SK-N-SH treated with all-trans-retinoic acid at 6 μM for 48 hours (cell line): Measurements from ENCODE around the gene HOPX.

Experiments used
- ATAC-seq: fragments of 200-7000 bp; cut with Tn5 transposase; 3 replicates; pipeline ENCODE4 v1.9.1; 2020; ENCODE audit warnings: mild to moderate bottlenecking, moderate library complexity
- ARNTL ChIP-seq: fragments of 450-650 bp; formaldehyde crosslinking; IDR thresholded peaks from 2 replicates; pipeline ENCODE4 v1.5.0; 2020; ENCODE audit warnings: low read depth, mild to moderate bottlenecking, moderate library complexity, borderline replicate concordance
- BACH2 ChIP-seq: fragments of 250-450 bp; sonication (Bioruptor Pico); IDR thresholded peaks from 2 replicates; pipeline ENCODE4 v1.9.0; 2021; ENCODE audit warnings: mild to moderate bottlenecking, borderline replicate concordance
- CSDC2 ChIP-seq: fragments of 250-450 bp; sonication (Bioruptor Pico); IDR thresholded peaks from 2 replicates; pipeline ENCODE4 v1.5.0; 2020; ENCODE audit warnings: mild to moderate bottlenecking, moderate library complexity
- ESRRG ChIP-seq: fragments of 250-450 bp; sonication (Bioruptor Pico); IDR thresholded peaks from 2 replicates; pipeline ENCODE4 v1.6.1; 2021; ENCODE audit warnings: mild to moderate bottlenecking
- ISL1 ChIP-seq: fragments of 250-450 bp; sonication (Bioruptor Pico); IDR thresholded peaks from 2 replicates; pipeline ENCODE4 v2.1.2; 2022; ENCODE audit warnings: mild to moderate bottlenecking, moderate library complexity
- OSR1 ChIP-seq: fragments of 250-450 bp; sonication (Bioruptor Pico); IDR thresholded peaks from 2 replicates; pipeline ENCODE4 v1.8.0; 2022; ENCODE audit warnings: moderate library complexity, mild to moderate bottlenecking, inconsistent platforms
- PPARA ChIP-seq: fragments of 250-450 bp; sonication (Bioruptor Pico); IDR thresholded peaks from 2 replicates; pipeline ENCODE4 v1.5.0; 2020; ENCODE audit warnings: mild to moderate bottlenecking, borderline replicate concordance
- RARB ChIP-seq: fragments of 250-450 bp; sonication (Bioruptor Pico); IDR thresholded peaks from 2 replicates; pipeline ENCODE4 v1.8.0; 2021; ENCODE audit warnings: mild to moderate bottlenecking, moderate library complexity
- SNAI2 ChIP-seq: fragments of 250-450 bp; sonication (Bioruptor Pico); IDR thresholded peaks from 2 replicates; pipeline ENCODE4 v1.5.0; 2020; ENCODE audit warnings: mild to moderate bottlenecking, moderate library complexity
- TCF4 ChIP-seq: fragments of 250-450 bp; sonication (Bioruptor Pico); IDR thresholded peaks from 2 replicates; pipeline ENCODE4 v1.8.0; 2021; ENCODE audit warnings: mild to moderate bottlenecking, moderate library complexity, borderline replicate concordance
- TOX ChIP-seq: fragments of 250-450 bp; sonication (Bioruptor Pico); IDR thresholded peaks from 2 replicates; pipeline ENCODE4 v1.8.0; 2021; ENCODE audit warnings: mild to moderate bottlenecking, moderate library complexity, borderline replicate concordance
- ZC3H10 ChIP-seq: fragments of 250-450 bp; sonication (Bioruptor Pico); IDR thresholded peaks from 2 replicates; pipeline ENCODE4 v1.5.1; 2021; ENCODE audit warnings: mild to moderate bottlenecking, moderate library complexity
- ZFP3 ChIP-seq: fragments of 250-450 bp; sonication (Bioruptor Pico); IDR thresholded peaks from 2 replicates; pipeline ENCODE4 v1.5.0; 2020; ENCODE audit warnings: mild to moderate bottlenecking, moderate library complexity
- ZFP30 ChIP-seq: fragments of 450-650 bp; formaldehyde crosslinking; IDR thresholded peaks from 2 replicates; pipeline ENCODE4 v1.5.0; 2022; ENCODE audit warnings: mild to moderate bottlenecking, moderate library complexity
- ZNF565 ChIP-seq: fragments of 450-650 bp; formaldehyde crosslinking; conservative IDR thresholded peaks from 2 replicates; pipeline ENCODE4 v1.5.0; 2020; ENCODE audit warnings: low read depth, mild to moderate bottlenecking, moderate library complexity
- ZNF70 ChIP-seq: fragments of 450-650 bp; formaldehyde crosslinking; IDR thresholded peaks from 2 replicates; pipeline ENCODE4 v1.5.0; 2020; ENCODE audit warnings: mild to moderate bottlenecking, moderate library complexity
- TF ChIP-seq, protein P1 (sequence below): fragments of 250-450 bp; sonication (Bioruptor Pico); IDR thresholded peaks from 2 replicates; pipeline ENCODE4 v1.8.0; 2020; ENCODE audit warnings: mild to moderate bottlenecking, moderate library complexity, borderline replicate concordance
- TF ChIP-seq, protein P2 (sequence below): fragments of 250-450 bp; sonication (Bioruptor Pico); IDR thresholded peaks from 2 replicates; pipeline ENCODE4 v1.5.0; 2020; ENCODE audit warnings: mild to moderate bottlenecking, moderate library complexity
- TF ChIP-seq, protein P3 (sequence below): fragments of 250-450 bp; sonication (Bioruptor Pico); IDR thresholded peaks from 2 replicates; pipeline ENCODE4 v1.8.0; 2021; ENCODE audit warnings: low read depth, mild to moderate bottlenecking, moderate library complexity, borderline replicate concordance
- TF ChIP-seq, protein P4 (sequence below): fragments of 250-450 bp; sonication (Bioruptor Pico); IDR thresholded peaks from 2 replicates; pipeline ENCODE4 v1.5.1; 2020; ENCODE audit warnings: low read depth, mild to moderate bottlenecking, moderate library complexity

HOPX gene

DNA sequence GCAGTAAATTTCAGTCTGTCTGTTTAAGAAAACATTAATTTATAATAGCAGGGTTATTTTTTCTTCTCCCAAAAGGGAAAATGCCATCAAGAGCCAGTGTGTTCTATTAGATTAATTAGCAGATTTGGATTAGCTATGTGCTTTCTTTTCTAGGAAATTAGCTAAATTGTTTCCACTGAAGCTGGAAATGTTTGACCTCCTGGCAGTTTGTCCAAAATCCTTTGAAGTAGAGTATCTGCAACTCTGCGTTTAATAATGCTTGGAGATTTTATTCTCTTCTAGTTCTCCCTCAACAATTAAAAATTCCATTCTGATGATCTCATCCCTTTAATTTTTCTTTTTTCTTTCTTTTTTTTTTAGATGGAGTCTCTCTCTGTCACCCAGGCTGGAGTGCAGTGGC is 27.1 kb upstream of the HOPX start:
- no peak for ATAC-seq
- TF ChIP-seq ARNTL (CRISPR knock-in tag) = no peak
- no peak for TF ChIP-seq BACH2 (CRISPR knock-in tag)
- TF ChIP-seq ZFP3 (CRISPR knock-in tag) = no peak
- TF ChIP-seq, protein P1, sequence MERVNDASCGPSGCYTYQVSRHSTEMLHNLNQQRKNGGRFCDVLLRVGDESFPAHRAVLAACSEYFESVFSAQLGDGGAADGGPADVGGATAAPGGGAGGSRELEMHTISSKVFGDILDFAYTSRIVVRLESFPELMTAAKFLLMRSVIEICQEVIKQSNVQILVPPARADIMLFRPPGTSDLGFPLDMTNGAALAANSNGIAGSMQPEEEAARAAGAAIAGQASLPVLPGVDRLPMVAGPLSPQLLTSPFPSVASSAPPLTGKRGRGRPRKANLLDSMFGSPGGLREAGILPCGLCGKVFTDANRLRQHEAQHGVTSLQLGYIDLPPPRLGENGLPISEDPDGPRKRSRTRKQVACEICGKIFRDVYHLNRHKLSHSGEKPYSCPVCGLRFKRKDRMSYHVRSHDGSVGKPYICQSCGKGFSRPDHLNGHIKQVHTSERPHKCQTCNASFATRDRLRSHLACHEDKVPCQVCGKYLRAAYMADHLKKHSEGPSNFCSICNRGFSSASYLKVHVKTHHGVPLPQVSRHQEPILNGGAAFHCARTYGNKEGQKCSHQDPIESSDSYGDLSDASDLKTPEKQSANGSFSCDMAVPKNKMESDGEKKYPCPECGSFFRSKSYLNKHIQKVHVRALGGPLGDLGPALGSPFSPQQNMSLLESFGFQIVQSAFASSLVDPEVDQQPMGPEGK (CRISPR knock-in tag) = no peak
- TF ChIP-seq, protein P2, sequence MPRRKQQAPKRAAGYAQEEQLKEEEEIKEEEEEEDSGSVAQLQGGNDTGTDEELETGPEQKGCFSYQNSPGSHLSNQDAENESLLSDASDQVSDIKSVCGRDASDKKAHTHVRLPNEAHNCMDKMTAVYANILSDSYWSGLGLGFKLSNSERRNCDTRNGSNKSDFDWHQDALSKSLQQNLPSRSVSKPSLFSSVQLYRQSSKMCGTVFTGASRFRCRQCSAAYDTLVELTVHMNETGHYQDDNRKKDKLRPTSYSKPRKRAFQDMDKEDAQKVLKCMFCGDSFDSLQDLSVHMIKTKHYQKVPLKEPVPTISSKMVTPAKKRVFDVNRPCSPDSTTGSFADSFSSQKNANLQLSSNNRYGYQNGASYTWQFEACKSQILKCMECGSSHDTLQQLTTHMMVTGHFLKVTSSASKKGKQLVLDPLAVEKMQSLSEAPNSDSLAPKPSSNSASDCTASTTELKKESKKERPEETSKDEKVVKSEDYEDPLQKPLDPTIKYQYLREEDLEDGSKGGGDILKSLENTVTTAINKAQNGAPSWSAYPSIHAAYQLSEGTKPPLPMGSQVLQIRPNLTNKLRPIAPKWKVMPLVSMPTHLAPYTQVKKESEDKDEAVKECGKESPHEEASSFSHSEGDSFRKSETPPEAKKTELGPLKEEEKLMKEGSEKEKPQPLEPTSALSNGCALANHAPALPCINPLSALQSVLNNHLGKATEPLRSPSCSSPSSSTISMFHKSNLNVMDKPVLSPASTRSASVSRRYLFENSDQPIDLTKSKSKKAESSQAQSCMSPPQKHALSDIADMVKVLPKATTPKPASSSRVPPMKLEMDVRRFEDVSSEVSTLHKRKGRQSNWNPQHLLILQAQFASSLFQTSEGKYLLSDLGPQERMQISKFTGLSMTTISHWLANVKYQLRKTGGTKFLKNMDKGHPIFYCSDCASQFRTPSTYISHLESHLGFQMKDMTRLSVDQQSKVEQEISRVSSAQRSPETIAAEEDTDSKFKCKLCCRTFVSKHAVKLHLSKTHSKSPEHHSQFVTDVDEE (CRISPR knock-in tag) = no peak
- TF ChIP-seq PPARA (CRISPR knock-in tag) = no peak
- no peak for TF ChIP-seq RARB (CRISPR knock-in tag)
- no peak for TF ChIP-seq TCF4 (CRISPR knock-in tag)
- TF ChIP-seq, protein P3, sequence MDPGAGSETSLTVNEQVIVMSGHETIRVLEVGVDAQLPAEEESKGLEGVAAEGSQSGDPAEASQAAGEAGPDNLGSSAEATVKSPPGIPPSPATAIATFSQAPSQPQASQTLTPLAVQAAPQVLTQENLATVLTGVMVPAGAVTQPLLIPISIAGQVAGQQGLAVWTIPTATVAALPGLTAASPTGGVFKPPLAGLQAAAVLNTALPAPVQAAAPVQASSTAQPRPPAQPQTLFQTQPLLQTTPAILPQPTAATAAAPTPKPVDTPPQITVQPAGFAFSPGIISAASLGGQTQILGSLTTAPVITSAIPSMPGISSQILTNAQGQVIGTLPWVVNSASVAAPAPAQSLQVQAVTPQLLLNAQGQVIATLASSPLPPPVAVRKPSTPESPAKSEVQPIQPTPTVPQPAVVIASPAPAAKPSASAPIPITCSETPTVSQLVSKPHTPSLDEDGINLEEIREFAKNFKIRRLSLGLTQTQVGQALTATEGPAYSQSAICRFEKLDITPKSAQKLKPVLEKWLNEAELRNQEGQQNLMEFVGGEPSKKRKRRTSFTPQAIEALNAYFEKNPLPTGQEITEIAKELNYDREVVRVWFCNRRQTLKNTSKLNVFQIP (CRISPR knock-in tag) = no peak
- TF ChIP-seq ZC3H10 (CRISPR knock-in tag) = no peak
- TF ChIP-seq ESRRG (CRISPR knock-in tag) = no peak
- TF ChIP-seq OSR1 = no peak
- TF ChIP-seq, protein P4, sequence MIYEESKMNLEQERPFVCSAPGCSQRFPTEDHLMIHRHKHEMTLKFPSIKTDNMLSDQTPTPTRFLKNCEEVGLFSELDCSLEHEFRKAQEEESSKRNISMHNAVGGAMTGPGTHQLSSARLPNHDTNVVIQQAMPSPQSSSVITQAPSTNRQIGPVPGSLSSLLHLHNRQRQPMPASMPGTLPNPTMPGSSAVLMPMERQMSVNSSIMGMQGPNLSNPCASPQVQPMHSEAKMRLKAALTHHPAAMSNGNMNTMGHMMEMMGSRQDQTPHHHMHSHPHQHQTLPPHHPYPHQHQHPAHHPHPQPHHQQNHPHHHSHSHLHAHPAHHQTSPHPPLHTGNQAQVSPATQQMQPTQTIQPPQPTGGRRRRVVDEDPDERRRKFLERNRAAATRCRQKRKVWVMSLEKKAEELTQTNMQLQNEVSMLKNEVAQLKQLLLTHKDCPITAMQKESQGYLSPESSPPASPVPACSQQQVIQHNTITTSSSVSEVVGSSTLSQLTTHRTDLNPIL (CRISPR knock-in tag) = no peak
- TF ChIP-seq SNAI2 (CRISPR knock-in tag) = no peak
- no peak for TF ChIP-seq ZNF70 (CRISPR knock-in tag)
- TF ChIP-seq ZNF565 (CRISPR knock-in tag) = no peak

DNA sequence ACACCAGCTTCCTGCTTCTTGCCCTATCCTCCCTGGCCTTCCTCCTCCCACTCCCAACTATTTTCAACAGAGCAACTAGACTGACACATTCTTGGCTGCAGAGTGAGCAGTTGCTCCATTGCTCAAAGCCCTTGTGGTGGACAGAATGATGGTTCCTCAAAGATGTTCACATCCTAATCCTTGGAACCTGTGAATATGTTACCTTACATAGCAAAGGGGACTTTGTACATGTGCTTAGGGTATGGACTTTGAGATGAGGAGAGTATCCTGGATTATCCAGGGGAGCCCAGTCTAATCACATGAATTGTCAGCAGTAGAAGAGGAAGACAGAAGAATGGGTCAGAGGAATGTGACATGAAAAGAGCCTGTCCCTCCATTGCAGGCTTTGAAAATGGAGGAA is 24.9 kb upstream of the HOPX start:
- no peak for TF ChIP-seq ISL1 (CRISPR knock-in tag)
- TF ChIP-seq ZNF70 (CRISPR knock-in tag) = no peak
- TF ChIP-seq CSDC2 = no peak
- TF ChIP-seq ZNF565 (CRISPR knock-in tag) = no peak
- TF ChIP-seq, protein P2 (CRISPR knock-in tag) = no peak
- TF ChIP-seq ESRRG (CRISPR knock-in tag) = no peak
- no peak for TF ChIP-seq ARNTL (CRISPR knock-in tag)
- TF ChIP-seq ZFP30 (CRISPR knock-in tag) = no peak
- no peak for TF ChIP-seq TCF4 (CRISPR knock-in tag)
- no peak for TF ChIP-seq SNAI2 (CRISPR knock-in tag)
- no peak for TF ChIP-seq OSR1
- no peak for TF ChIP-seq ZFP3 (CRISPR knock-in tag)
- no peak for ATAC-seq

DNA sequence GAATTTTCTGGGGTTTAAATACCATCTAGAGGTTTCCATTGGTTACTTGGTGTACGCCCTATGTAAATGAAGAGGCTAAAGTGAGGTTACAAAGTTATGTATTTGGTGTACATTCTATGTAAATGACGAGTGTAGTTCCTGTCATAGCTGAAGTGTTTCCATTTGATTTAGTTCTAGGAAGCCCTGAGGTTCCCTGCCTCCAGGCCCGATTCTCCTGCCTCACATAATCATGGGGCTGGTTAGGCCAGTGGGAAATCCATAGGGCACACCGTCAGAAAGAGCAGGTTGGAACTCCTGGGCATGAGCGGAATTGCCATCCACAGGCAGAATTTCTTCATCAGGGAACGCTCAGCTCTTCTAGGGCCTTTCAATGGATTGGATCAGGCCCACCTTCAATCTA is 24.2 kb upstream of the HOPX start:
- ATAC-seq = no peak
- TF ChIP-seq, protein P4 (CRISPR knock-in tag) = no peak
- TF ChIP-seq, protein P1 (CRISPR knock-in tag) = no peak
- no peak for TF ChIP-seq SNAI2 (CRISPR knock-in tag)
- no peak for TF ChIP-seq ZFP30 (CRISPR knock-in tag)
- no peak for TF ChIP-seq TOX (CRISPR knock-in tag)
- TF ChIP-seq TCF4 (CRISPR knock-in tag) = no peak
